T-helper 1 cell (primary cell): ENCODE data around the gene KRT35.
"Not testable (repeated sequence)": the region's sequence is repeated elsewhere in the genome, so short reads cannot be mapped to it uniquely, and the experiment has no call there.

Source experiments
- DNase-seq, 5 donors: peaks; one replicate each; pipeline ENCODE4 v3.0.0-alpha.2; 2012 to 2020

The KRT35 gene

GRCh38 chr17:41452281-41452680 is 28.7 kb downstream of the KRT35 start:
- DNase-seq = no peak

- DNase-seq = no peak
These were observed 29.7 kb downstream of the KRT35 start for GRCh38 chr17:41451154-41451728.

- no peak for DNase-seq
These were observed 31.9 kb downstream of the KRT35 start for GRCh38 chr17:41449008-41449407.

- DNase-seq = no peak
These were observed 32.4 kb downstream of the KRT35 start for GRCh38 chr17:41448506-41448905.

- DNase-seq = no peak
These were observed 34.1 kb downstream of the KRT35 start for GRCh38 chr17:41446806-41447205.

GRCh38 chr17:41444640-41445039 is 36.3 kb downstream of the KRT35 start:
- DNase-seq = no peak

- DNase-seq = no peak
These were observed 36.8 kb downstream of the KRT35 start for GRCh38 chr17:41444186-41444585.

GRCh38 chr17:41442739-41443138 is 38.2 kb downstream of the KRT35 start:
- DNase-seq = no peak

GRCh38 chr17:41440531-41441033 is 40.4 kb downstream of the KRT35 start, which contains the start of gene KRT38:
Gene KRT38 (minus strand): TSS chr17:41440983. CDS start chr17:41440921, 62 bp downstream.
- no peak for DNase-seq

- DNase-seq = no peak
These were observed 41.6 kb downstream of the KRT35 start for GRCh38 chr17:41439375-41439774.

GRCh38 chr17:41437769-41438168 is 43.2 kb downstream of the KRT35 start:
- no peak for DNase-seq

- DNase-seq = no peak
These were observed 43.7 kb downstream of the KRT35 start for GRCh38 chr17:41437254-41437653.

- no peak for DNase-seq
These were observed 46.5 kb downstream of the KRT35 start for GRCh38 chr17:41434415-41434814.

GRCh38 chr17:41434005-41434404 is 46.9 kb downstream of the KRT35 start:
- DNase-seq = no peak

GRCh38 chr17:41433586-41433985 is 47.4 kb downstream of the KRT35 start:
- DNase-seq = no peak

GRCh38 chr17:41430376-41430775 is 50.6 kb downstream of the KRT35 start:
- not testable (repeated sequence) for DNase-seq

GRCh38 chr17:41429667-41430066 is 51.3 kb downstream of the KRT35 start:
- no peak for DNase-seq

GRCh38 chr17:41428591-41429291 is 52.2 kb downstream of the KRT35 start:
- DNase-seq = no peak
